ENCODE measurements around the gene WDFY4.
"Not testable (repeated sequence)": the region's sequence is repeated elsewhere in the genome, so short reads cannot be mapped to it uniquely, and the experiment has no call there.

WDFY4 gene

DNA sequence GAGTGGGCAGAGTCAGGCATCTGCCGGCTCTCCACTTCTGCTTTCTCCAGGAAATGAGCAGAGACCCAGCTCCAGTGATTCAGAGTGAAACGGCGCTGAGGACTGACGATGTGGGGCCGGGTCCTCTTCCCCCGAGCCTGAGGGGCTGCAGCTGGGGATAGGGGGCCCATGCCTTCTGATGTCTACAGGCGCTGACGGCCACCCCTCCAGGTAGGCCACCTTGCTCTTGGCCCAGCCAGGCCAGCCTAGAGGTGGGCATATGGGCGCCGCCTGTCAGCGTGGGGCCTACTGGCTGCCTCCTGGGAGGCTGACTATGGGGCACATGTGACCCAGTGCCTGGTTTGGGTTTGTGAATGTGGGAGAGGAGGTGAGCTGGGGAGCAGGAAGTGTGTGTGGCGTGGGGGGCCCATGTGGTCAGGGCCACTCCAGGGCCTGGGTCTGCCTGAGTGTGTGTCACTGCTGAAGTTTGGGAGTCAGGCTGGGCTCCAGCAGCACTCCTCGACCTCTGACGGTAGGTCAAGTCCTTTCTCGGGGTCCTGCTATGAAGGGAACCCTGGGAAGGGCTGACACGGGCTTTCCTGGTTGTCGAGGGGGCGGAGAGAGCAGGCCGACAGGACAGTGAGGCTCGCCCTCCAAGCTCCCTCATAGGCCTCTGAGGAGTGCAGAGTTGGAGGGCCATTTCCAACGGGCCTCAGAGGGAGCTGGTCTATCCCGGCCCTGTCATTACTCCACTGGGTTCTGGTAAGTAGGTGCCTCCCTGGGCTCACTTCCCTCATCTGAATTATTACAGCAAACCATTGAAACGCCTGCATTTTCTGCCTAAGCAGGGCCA lies at the start of gene WDFY4:
Gene WDFY4 (plus strand): TSS at position 82 of the 832 bp plus-strand sequence. CDS start 24,860 bp downstream, outside the sequence.
- peak in 1 of 2 donors; percentile 70 for DNase-seq

GRCh38 chr10:48634984-48635557 lies 49.6 kb upstream of the WDFY4 start:
- DNase-seq = no peak

GRCh38 chr10:48636231-48636630 lies 48.4 kb upstream of the WDFY4 start:
- no peak for DNase-seq

GRCh38 chr10:48636901-48637300 lies 47.8 kb upstream of the WDFY4 start:
- DNase-seq = no peak

GRCh38 chr10:48638158-48638557 lies 46.5 kb upstream of the WDFY4 start:
- DNase-seq = no peak

- no peak for DNase-seq
Measured at GRCh38 chr10:48638739-48639527, 45.7 kb upstream of the WDFY4 start.

GRCh38 chr10:48639632-48640031 lies 45.0 kb upstream of the WDFY4 start:
- DNase-seq = no peak

GRCh38 chr10:48640326-48640725 lies 44.3 kb upstream of the WDFY4 start:
- DNase-seq = no peak

DNA sequence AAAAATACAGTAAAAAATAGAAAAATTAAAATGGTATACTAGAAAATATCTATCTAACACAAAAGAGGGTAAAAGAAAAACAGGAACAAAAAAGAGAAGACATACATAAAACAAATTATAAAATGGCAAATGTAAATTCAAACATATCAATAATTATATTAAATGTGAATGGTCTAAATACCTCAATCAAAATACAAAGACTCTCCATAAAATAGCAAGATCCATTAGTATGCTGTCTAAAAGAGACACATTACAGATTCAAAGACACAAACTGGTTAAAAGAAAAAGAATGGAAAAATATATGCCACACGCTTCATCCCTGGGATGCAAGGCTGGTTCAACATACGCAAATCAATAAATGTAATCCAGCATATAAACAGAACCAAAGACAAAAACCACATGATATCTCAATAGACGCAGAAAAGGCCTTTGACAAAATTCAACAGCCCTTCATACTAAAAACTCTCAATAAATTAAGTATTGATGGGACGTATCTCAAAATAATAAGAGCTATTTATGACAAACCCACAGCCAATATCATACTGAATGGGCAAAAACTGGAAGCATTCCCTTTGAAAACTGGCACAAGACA lies 43.5 kb upstream of the WDFY4 start:
- not testable (repeated sequence) for DNase-seq

DNA sequence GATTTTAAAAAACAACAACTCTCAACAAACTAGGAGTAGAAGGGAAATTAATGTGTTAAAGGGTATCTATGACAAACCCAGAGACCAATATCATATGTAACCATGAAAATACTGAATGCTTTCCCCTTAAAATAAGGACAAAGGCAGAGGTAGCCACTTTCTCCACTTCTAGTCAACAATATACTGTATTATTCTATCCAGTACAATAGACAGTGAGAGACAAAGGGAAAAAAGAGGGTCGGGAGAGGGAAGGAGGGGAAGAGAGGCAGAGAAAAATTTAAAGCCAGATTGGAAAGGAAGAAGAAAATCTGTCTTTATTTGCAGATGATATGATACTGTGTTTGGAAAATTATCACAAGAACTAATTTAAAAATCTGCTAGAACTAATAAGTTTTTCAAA lies 39.1 kb upstream of the WDFY4 start:
- DNase-seq = no peak

DNA sequence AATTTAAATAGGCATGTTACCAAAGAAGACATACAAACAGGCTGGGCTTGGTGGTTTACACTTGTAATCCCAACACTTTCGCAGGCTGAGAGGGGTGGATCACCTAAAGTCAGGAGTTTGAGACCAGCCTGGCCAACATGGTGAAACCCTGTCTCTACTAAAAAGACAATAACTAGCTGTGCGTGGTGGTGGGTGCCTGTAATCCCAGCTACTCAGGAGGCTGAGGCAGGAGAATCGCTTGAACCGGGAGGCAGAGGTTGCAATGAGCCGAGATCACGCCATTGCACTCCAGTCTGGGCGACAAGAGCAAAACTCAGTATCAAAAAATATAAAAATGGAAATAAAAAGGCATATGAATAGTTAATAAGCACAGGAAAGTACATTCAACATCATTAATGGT lies 37.6 kb upstream of the WDFY4 start:
- DNase-seq = not testable (repeated sequence)

DNA sequence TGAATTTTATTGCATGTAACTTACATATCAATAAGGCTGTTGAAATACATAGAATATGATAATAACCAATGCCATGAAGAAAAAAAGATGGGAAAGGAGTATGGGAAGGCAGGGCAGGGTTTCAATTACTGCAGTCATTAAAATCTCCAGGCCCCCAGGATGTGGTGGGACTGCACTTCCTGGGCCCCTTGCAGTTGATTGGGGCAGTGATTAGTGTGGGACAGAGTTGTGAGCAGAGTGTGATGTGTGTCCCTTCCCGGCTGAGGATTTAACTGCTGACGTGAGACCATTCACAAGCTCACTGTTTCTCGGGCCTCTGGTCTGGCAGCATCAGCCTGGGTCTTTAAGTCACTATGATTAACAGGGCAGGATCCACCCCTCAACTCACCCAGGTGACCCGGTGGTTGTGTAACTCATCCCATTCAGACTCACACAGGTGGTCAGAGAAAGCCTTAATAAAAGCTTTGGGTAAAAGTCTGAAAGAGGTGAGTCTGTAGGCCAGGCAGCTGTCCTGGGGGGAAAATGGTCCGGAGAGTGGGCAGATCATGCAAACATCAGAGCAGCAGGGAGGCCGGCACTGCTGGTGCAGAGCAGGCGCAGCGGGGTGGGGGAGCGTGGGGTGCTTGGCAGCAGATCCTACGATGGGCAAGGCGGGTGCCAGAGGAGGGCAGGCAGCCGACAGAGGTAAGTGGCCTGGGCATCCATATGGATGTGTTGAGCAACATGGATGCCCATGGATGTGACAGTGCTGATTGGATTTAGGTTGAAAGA lies 36.3 kb upstream of the WDFY4 start:
- no peak for DNase-seq

DNA sequence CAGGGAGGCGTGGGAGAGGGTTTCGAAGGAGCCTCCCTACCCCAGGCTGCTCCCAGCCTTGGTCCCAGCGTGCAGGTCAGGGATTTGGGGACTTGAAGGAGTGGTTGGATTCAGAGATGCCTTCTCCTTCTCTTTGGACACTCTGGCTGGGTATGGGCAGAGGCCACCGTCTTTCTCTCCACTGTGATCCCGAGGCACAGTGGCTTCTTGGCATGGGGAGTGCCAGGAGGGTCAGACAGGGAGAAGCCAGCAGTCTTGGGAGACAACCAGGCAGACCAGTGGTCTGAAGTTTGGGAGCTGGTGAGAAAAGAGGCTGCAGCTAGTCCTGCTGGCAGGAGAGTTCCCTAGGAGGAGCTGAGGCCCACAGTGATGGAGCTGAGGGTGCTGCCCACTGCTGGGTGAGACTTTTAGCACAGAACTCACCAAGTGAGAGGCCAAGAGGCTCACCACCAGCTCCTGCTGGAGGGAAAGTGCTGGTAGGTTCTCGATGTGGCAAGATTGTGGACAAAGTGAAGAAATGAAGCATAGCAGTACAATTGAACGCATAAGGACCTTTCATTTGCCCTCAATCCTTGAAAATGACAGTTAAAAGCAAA lies 35.2 kb upstream of the WDFY4 start:
- DNase-seq = no peak

- no peak for DNase-seq
Measured at GRCh38 chr10:48651293-48651692, 33.4 kb upstream of the WDFY4 start.

DNA sequence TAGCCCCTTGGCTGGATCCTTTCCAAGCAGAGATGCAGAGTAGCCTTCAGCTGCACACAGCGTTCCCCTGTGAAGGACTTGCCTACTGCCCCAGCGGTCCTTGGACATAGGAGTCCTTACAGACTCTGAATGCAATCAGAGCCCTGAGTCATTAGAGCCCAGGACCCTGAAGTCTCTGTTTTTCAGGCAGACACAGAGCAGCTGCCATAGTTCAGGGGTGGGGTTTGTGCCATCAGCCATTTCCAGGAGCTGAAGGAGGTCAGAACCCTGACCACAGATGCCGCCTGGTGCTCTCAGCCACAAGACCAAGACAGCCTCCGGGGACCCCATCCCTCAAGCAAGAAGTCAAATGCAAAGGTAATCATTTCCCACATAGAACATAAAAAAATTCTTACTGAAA lies 32.8 kb upstream of the WDFY4 start:
- no peak for DNase-seq

DNA sequence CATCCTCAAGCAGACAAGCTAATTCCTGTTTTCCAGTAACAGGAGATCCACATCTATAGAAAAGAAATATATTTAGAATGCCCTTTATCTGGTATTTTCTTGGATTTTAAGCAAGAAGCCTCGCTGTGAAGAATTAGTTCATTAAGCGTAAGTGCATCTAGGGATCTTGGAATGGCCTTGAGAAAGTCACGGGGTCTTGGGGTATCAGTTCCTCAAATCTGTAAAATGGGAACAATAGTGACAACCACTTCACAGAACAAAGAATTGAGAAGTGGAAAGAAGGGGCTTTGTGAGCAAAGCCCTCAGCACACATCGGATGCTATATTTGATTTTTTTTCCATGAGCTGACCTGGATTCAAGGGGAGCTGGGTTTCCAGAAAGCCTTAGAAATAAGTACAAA lies 32.3 kb upstream of the WDFY4 start:
- DNase-seq = no peak

GRCh38 chr10:48653347-48653746 lies 31.3 kb upstream of the WDFY4 start:
- DNase-seq = no peak

DNA sequence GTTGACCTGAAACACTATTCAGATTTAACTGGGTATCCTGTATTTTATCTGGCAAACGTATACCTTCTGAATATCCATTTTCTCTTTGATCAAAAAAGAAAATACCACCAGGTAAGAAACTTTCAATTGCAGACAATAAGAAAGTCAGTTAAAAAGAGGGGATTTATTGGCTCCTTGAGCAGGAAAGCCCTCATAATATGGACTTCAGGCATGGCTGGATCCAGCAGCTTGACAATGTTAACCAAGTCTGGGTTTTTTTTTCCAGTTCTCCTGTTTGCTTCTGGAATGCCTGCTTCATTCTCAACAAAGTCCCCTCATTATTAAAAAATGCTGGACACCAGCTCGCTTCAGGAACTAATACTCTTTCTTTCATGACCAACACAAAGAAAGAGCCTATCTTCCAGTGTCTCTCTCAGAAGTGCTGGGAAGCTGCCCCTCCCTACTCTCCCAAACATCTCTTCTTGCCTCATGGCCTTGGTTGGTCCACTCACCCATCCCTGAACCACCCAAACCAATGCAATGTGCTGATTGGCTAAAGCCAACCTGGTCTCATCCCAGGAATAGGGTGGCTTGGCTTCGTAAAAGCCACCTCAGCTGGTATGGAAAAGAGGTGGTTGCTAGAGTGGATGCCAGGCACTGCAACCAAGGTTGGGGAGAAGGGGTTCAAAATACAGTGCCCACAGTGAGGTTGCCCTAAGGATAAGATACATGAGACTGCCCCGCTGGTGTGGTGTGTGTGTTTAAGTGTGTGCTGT lies 30.6 kb upstream of the WDFY4 start:
- no peak for DNase-seq

- peak in 1 of 2 donors; percentile 26 for DNase-seq
Measured at GRCh38 chr10:48655411-48656240, 29.0 kb upstream of the WDFY4 start.

GRCh38 chr10:48656241-48656913 lies 28.3 kb upstream of the WDFY4 start:
- peak; percentile 81 to 89 for DNase-seq

All from CD4-positive, alpha-beta T cell treated with Interleukin-1 beta for 1 hour (primary cell).